ENCODE measurements around the gene EIF2A. TPM values are rescaled to one million over a fixed set of nuclear protein-coding genes. Genes with fewer than 3 reads are reported as not detected.

Gene EIF2A
- total and polyA plus RNA-seq, 11 donors = 44.3 to 112 (median 68.0) TPM

DNA sequence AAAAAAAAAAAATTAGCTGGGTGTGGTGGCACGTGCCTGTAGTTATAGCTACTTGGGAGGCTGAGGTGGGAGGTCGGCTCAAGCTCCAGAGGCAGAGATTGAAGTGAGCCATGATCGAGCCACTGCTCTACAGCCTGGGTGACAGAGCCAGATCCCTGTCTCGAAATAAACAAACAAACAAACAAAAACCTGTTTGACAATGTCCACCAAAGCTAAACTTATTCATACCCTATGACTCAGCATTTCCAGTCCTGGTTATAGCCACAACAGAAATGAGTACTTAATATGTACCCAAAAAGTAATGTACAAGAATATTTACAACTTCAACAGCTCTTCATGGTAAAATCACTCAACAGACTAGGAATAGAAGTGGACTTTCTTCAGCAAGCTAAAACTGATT lies 31.4 kb upstream of the EIF2A start:
- WGBS, 4 donors = 96 to 99% (median 98%) methylated on average over 4 of the region's 4 CpGs
- H3K4me3 ChIP-seq = no peak overlapping the region
- intact Hi-C loops (cut with DNase I) = no loop called here
- H3K27ac ChIP-seq = no peak overlapping the region
- ATAC-seq = no peak
- peaks cover 0 to 4% (median 0%) of the 10 kb centered on the region in 12 donors for H3K9me3 ChIP-seq
- H3K27me3 ChIP-seq = no peaks in the 10 kb centered on the region
- DNase-seq = no peak
- no peaks in the 10 kb centered on the region for H3K4me1 ChIP-seq
- H3K36me3 ChIP-seq = peaks cover 0 to 3% (median 0%) of the 10 kb centered on the region in 9 donors
- TF ChIP-seq POLR2A (IDR thresholded peaks at IDR 0.05) (no peak), CTCF (IDR thresholded peaks at IDR 0.05) (no peak)

DNA sequence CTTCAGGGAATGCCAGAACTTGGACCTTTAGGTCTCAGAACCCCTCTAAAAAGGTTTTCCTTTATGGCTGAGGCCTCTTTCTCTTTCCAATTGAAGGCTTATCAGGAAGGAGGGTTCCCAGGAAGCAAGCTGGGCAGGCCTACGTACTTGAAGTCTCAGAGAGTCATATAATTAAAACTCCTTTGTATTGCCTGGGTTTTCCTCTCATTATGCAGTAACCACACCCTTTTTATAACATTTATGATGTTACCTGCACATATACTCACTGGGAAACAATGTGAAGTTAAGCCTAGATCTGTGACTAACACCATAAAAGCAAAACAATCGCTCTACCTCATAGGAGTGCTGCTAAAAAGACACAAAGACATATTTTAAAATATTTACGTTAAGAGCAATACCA lies 27.6 kb upstream of the EIF2A start:
- intact Hi-C loops (cut with DNase I) = no loop called here
- H3K4me3 ChIP-seq = no peak overlapping the region
- ATAC-seq (no peak), DNase-seq (no peak)
- H3K4me1 ChIP-seq = no peaks in the 10 kb centered on the region
- H3K9me3 ChIP-seq = peaks cover 0 to 4% (median 0%) of the 10 kb centered on the region in 12 donors
- H3K27ac ChIP-seq = no peak overlapping the region
- WGBS, 4 donors = 84 to 91% (median 87%) methylated on average over 3 of the region's 3 CpGs
- H3K36me3 ChIP-seq = peaks cover 0 to 3% (median 0%) of the 10 kb centered on the region in 9 donors
- H3K27me3 ChIP-seq = no peaks in the 10 kb centered on the region
- no peak for TF ChIP-seq CTCF (IDR thresholded peaks at IDR 0.05)
- no peak for TF ChIP-seq POLR2A (IDR thresholded peaks at IDR 0.05)

DNA sequence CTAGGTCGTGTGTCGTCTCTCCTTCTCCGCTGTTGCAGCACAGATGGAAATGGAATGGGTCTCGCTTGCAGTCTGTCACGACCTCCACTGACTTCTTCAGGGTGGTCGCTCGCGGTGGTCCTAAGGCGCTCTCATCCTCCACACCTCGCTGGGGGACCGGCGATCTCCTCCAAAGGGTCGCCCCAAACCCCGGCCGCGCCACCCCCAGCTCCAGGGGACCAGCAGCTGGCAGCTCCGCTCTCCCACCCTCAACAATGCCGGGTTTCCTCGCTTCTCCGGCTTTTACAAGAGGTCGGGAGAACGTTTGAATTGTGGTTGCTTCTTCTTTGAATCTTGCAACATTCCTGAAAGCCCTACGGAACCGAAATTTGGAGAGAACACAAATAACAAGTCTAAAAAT lies 26.2 kb upstream of the EIF2A start:
- WGBS, 4 donors = 85 to 91% (median 87%) methylated on average over 24 of the region's 24 CpGs
- DNase-seq (no peak), ATAC-seq (no peak)
- H3K4me3 ChIP-seq = no peak overlapping the region
- no peaks in the 10 kb centered on the region for H3K4me1 ChIP-seq
- no peaks in the 10 kb centered on the region for H3K27me3 ChIP-seq
- intact Hi-C loops (cut with DNase I) = loop anchor here in 1 of 10 donors (10.0 kb wide), 1 partner anchor 624 kb away; no protein-coding TSS in a partner anchor
- H3K9me3 ChIP-seq = peaks cover 0 to 4% (median 0%) of the 10 kb centered on the region in 12 donors
- no peak overlapping the region for H3K27ac ChIP-seq
- TF ChIP-seq CTCF (IDR thresholded peaks at IDR 0.05) = no peak
- TF ChIP-seq POLR2A (IDR thresholded peaks at IDR 0.05) = no peak
- H3K36me3 ChIP-seq = peaks cover 0 to 3% (median 0%) of the 10 kb centered on the region in 9 donors

DNA sequence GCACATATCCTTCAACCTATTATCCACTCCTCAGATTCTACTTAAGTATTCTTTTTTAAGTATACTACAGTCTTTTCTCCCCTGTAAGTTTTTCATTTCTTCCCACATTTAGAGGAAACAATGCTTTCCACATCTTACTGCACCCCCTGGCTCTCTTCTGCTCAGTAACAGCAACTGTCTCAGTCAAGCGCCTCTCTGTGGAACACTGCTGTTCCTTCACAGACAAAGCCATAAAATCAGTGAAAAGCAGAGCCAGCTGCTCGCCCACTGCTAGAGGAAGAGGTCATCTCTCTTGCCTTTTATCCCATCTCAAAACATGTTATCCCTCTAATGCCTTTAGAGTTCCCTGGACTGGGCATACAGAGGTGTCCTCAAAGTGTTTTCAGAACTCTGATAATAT lies 25.1 kb upstream of the EIF2A start:
- 74 to 88% (median 79%) methylated on average over 2 of the region's 2 CpGs for WGBS, 4 donors
- intact Hi-C loops (cut with DNase I) = loop anchor here in 1 of 10 donors (10.0 kb wide), 1 partner anchor 623 kb away; no protein-coding TSS in a partner anchor
- Histone ChIP-seq H3K4me3 (no peak overlapping the region), H3K4me1 (no peaks in the 10 kb centered on the region), H3K36me3 (peaks cover 0 to 3% (median 0%) of the 10 kb centered on the region in 9 donors), H3K27ac (no peak overlapping the region), H3K9me3 (peaks cover 0 to 4% (median 0%) of the 10 kb centered on the region in 12 donors), H3K27me3 (no peaks in the 10 kb centered on the region)
- DNase-seq (no peak), ATAC-seq (no peak)
- no peak for TF ChIP-seq POLR2A (IDR thresholded peaks at IDR 0.05)
- no peak for TF ChIP-seq CTCF (IDR thresholded peaks at IDR 0.05)

Data from heart left ventricle (tissue), 16 donors.